Endodermal cell (in vitro differentiated cells): Measurements from ENCODE around the gene ANLN. TPM values are rescaled to one million over a fixed set of nuclear protein-coding genes. Genes with fewer than 3 reads are reported as not detected.

Experiments
- DNase-seq: peaks from one replicate; pipeline ENCODE4 v3.0.0-alpha.2; 2017
- H3K27ac ChIP-seq: 2 replicates; pipeline ENCODE4 v1.5.1; 2013; ENCODE audit warnings: mild to moderate bottlenecking, low read depth, low read length, moderate library complexity
- H3K27me3 ChIP-seq: 2 replicates; pipeline ENCODE4 v1.6.1; 2013; ENCODE audit warnings: mild to moderate bottlenecking, low read length, moderate library complexity; ENCODE audit not compliant: insufficient read depth, control insufficient read depth, poor library complexity, severe bottlenecking
- H3K36me3 ChIP-seq: 2 replicates; pipeline ENCODE4 v1.7.0; 2013; ENCODE audit warnings: mild to moderate bottlenecking, low read length, moderate library complexity; ENCODE audit not compliant: control insufficient read depth, insufficient read depth
- H3K4me1 ChIP-seq: one replicate; pipeline ENCODE4 v1.7.0; 2013; ENCODE audit warnings: low read length; ENCODE audit not compliant: control insufficient read depth, insufficient read depth
- H3K4me3 ChIP-seq: 2 replicates; pipeline ENCODE4 v1.5.1; 2013; ENCODE audit warnings: mild to moderate bottlenecking, low read length, moderate library complexity
- H3K9ac ChIP-seq: 2 replicates; pipeline ENCODE4 v1.6.1; 2013; ENCODE audit warnings: mild to moderate bottlenecking, low read length, moderate library complexity; ENCODE audit not compliant: poor library complexity, severe bottlenecking; ENCODE audit errors: extremely low read depth
- H3K9me3 ChIP-seq: 2 replicates; pipeline ENCODE4 v1.6.1; 2013; ENCODE audit warnings: mild to moderate bottlenecking, low read length, moderate library complexity; ENCODE audit not compliant: control insufficient read depth
- H3K27ac Mint-ChIP-seq: 2 replicates; pipeline ENCODE4 v1.8.0; 2020; ENCODE audit warnings: mixed read lengths
- H3K27me3 Mint-ChIP-seq: 2 replicates; pipeline ENCODE4 v1.8.0; 2021; ENCODE audit warnings: mild to moderate bottlenecking, mixed read lengths; ENCODE audit not compliant: insufficient read depth
- H3K36me3 Mint-ChIP-seq: 2 replicates; pipeline ENCODE4 v1.8.0; 2020; ENCODE audit warnings: low read depth, mixed read lengths
- H3K4me1 Mint-ChIP-seq: 2 replicates; pipeline ENCODE4 v1.8.0; 2020; ENCODE audit warnings: mixed read lengths
- H3K4me3 Mint-ChIP-seq: 2 replicates; pipeline ENCODE4 v1.8.0; 2020; ENCODE audit warnings: mild to moderate bottlenecking, moderate library complexity, mixed read lengths
- H3K9me3 Mint-ChIP-seq: 2 replicates; pipeline ENCODE4 v1.8.0; 2020; ENCODE audit warnings: mild to moderate bottlenecking, mixed read lengths
- WGBS, 2 experiments: methylation state at CpG; one replicate each; pipeline versions ENCODE4 v1.1.5 to v1.1.7; 2013; ENCODE audit warnings: missing lambda C conversion rate in 2 of 2, mixed read lengths in 1 of 2; ENCODE audit not compliant: insufficient coverage in 1 of 2, insufficient read length in 1 of 2; 5-methylcytosine and 5-hydroxymethylcytosine counted together
- total RNA-seq, 2 donors: library from RNA; stranded (reverse); fragmentation: NEBNext Ultra II Directional in 1 of 2; extraction: Animal tissue kit (Norgen Biotek cat#: 25700) in 1 of 2; gene quantifications; 2 replicates in 1 of 2; 3 replicates in 1 of 2; pipeline ENCODE4 v1.2.1, GENCODE V29; 2021
- TF ChIP-seq, protein P1 (sequence below): fragments of 200-600 bp; sonication (generic); conservative IDR thresholded peaks from 2 replicates; pipeline ENCODE4 v1.5.0; 2021; ENCODE audit warnings: antibody characterized with exemption, mild to moderate bottlenecking

Gene ANLN
- total RNA-seq, 2 donors from 2014 or later: 78.6 to 138 TPM

DNA sequence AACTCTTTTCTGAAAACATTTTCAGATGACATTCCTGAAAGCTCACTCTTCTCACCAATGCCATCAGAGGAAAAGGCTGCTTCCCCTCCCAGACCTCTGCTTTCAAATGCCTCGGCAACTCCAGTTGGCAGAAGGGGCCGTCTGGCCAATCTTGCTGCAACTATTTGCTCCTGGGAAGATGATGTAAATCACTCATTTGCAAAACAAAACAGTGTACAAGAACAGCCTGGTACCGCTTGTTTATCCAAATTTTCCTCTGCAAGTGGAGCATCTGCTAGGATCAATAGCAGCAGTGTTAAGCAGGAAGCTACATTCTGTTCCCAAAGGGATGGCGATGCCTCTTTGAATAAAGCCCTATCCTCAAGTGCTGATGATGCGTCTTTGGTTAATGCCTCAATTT lies 16.5 kb downstream of the ANLN start:
- Histone ChIP-seq H3K27ac (no peak overlapping the region), H3K27me3 (no peaks in the 10 kb centered on the region), H3K36me3 (peaks cover 83% of the 10 kb centered on the region), H3K4me1 (no peaks in the 10 kb centered on the region), H3K9me3 (no peaks in the 10 kb centered on the region), H3K4me3 (no peak overlapping the region), H3K9ac (no peak overlapping the region)
- peaks cover 32% of the 10 kb centered on the region for H3K36me3 Mint-ChIP-seq
- TF ChIP-seq, protein P1, sequence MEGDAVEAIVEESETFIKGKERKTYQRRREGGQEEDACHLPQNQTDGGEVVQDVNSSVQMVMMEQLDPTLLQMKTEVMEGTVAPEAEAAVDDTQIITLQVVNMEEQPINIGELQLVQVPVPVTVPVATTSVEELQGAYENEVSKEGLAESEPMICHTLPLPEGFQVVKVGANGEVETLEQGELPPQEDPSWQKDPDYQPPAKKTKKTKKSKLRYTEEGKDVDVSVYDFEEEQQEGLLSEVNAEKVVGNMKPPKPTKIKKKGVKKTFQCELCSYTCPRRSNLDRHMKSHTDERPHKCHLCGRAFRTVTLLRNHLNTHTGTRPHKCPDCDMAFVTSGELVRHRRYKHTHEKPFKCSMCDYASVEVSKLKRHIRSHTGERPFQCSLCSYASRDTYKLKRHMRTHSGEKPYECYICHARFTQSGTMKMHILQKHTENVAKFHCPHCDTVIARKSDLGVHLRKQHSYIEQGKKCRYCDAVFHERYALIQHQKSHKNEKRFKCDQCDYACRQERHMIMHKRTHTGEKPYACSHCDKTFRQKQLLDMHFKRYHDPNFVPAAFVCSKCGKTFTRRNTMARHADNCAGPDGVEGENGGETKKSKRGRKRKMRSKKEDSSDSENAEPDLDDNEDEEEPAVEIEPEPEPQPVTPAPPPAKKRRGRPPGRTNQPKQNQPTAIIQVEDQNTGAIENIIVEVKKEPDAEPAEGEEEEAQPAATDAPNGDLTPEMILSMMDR: no peak
- no peaks in the 10 kb centered on the region for H3K27me3 Mint-ChIP-seq
- no peaks in the 10 kb centered on the region for H3K9me3 Mint-ChIP-seq
- peak overlapping the region; percentile 64 for H3K27ac Mint-ChIP-seq
- H3K4me1 Mint-ChIP-seq: no peaks in the 10 kb centered on the region
- WGBS, 2 experiments: 81 to 92% methylated on average over 5 of the region's 5 CpGs
- H3K4me3 Mint-ChIP-seq: no peak overlapping the region
- DNase-seq: peak; percentile 59

DNA sequence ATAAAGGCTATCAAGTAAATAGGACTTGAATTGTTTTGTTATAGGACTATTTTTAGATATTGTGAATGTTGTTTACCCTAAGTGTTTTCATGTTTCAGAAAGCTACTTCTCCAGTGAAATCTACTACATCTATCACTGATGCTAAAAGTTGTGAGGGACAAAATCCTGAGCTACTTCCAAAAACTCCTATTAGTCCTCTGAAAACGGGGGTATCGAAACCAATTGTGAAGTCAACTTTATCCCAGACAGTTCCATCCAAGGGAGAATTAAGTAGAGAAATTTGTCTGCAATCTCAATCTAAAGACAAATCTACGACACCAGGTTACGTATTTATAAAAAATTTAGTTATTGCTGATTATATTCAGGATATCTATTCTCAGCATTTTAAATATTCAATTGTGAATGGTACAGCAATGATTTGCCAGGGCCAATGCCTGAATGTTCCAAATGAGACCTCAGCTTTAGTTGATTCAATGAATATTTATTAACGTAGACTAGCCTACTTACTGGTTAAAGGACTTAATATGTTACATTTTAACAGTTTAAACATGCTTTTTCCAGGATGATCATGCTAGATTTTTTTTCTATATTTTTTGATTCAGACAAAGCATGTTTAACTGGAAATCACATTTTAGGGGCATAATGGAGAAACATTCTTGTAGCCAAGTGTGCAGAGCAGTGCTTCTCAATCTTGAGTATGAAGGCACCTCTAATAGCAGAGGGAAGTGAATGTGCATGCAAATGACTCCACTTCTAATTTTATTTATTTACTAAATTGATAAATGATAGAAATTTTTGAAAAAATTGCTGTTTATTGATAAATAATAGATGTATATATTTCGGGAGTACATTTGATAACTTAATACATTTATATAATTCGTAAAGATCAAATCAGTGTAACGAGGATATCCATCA lies 18.2 kb downstream of the ANLN start:
- H3K36me3 ChIP-seq: peaks cover 92% of the 10 kb centered on the region
- 90 to 95% methylated on average over 2 to 5 of the region's 8 CpGs for WGBS, 2 experiments

DNA sequence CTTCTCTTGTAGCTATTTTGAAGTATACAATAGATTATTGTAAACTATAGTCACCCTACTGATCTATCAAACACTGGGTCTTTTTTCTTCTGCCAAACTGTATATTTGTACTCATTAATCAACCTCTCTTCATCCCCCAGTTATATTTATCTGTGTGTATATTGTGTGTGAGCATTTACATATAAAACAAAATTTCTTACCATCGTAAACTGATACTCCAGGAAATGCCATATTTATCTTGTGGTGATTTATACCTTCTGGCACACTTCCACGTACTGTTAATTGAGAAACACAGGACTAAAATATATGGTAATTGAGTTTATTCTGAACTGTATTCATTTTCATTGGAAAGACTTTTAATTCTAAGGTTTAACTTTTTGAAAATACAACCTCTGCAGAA lies 18.9 kb downstream of the ANLN start:
- Mint-ChIP-seq H3K36me3 (peaks cover 22% of the 10 kb centered on the region), H3K27me3 (no peaks in the 10 kb centered on the region), H3K4me1 (no peaks in the 10 kb centered on the region), H3K27ac (no peak overlapping the region), H3K9me3 (no peaks in the 10 kb centered on the region), H3K4me3 (no peak overlapping the region)
- 97% methylated on average over 2 of the region's 2 CpGs; no CpG with 5 or more reads in 1 of the 2 experiments for WGBS, 2 experiments
- H3K27ac ChIP-seq: no peak overlapping the region
- no peak overlapping the region for H3K9ac ChIP-seq
- DNase-seq: no peak
- TF ChIP-seq, protein P1: no peak
- H3K9me3 ChIP-seq: no peaks in the 10 kb centered on the region
- peaks cover 92% of the 10 kb centered on the region for H3K36me3 ChIP-seq
- no peak overlapping the region for H3K4me3 ChIP-seq
- H3K27me3 ChIP-seq: no peaks in the 10 kb centered on the region
- no peaks in the 10 kb centered on the region for H3K4me1 ChIP-seq

More for the DNA sequence above, 18.2 kb downstream of the ANLN start:
- no peaks in the 10 kb centered on the region for H3K4me1 ChIP-seq
- no peak overlapping the region for H3K4me3 ChIP-seq
- no peaks in the 10 kb centered on the region for H3K9me3 ChIP-seq
- Mint-ChIP-seq H3K4me1 (no peaks in the 10 kb centered on the region), H3K9me3 (no peaks in the 10 kb centered on the region), H3K27ac (no peak overlapping the region), H3K27me3 (no peaks in the 10 kb centered on the region), H3K36me3 (peaks cover 27% of the 10 kb centered on the region), H3K4me3 (no peak overlapping the region)
- H3K27ac ChIP-seq: no peak overlapping the region
- H3K27me3 ChIP-seq: no peaks in the 10 kb centered on the region
- TF ChIP-seq, protein P1: no peak
- H3K9ac ChIP-seq: no peak overlapping the region
- DNase-seq: no peak
